Activated naive CD8-positive, alpha-beta T cell (primary cell): Measurements from ENCODE around the gene IGFL4.
A peak's percentile ranks its signal among the peaks of the same experiment; 100 is the strongest.

Experiments
- H3K27ac Mint-ChIP-seq: one replicate; pipeline ENCODE4 v1.8.0; 2021; ENCODE audit warnings: mixed read lengths
- H3K27me3 Mint-ChIP-seq: one replicate; pipeline ENCODE4 v1.8.0; 2021; ENCODE audit warnings: mixed read lengths
- H3K36me3 Mint-ChIP-seq: one replicate; pipeline ENCODE4 v1.8.0; 2021; ENCODE audit warnings: mixed read lengths
- H3K4me1 Mint-ChIP-seq: one replicate; pipeline ENCODE4 v1.8.0; 2021; ENCODE audit warnings: low read depth, mixed read lengths
- H3K4me3 Mint-ChIP-seq: one replicate; pipeline ENCODE4 v1.8.0; 2021; ENCODE audit warnings: mild to moderate bottlenecking, mixed read lengths
- H3K9me3 Mint-ChIP-seq: one replicate; pipeline ENCODE4 v1.8.0; 2021; ENCODE audit warnings: low read depth, mixed read lengths

IGFL4 gene

DNA sequence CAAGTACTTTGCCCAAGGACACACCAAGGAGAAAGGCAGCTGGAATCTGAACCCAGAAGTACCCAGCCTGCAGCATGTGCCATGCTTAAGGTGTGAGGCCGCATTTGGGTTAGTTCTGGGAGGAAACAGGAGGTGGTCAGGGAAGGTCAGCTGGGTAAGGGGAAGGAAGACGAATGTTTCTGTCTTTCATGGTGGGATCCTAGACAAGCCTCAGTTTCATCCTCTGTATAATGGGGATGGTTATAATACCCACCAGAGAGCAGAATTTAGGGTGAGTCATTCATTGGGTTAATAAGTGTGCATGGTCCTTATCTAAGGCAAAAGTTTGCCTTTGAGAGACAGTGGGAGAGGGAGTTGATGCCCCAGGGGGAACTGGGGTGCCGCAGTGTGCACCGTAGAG, 42.0 kb downstream of the IGFL4 start:
- Mint-ChIP-seq H3K4me1 (peaks cover 26% of the 10 kb centered on the region), H3K27me3 (no peaks in the 10 kb centered on the region), H3K9me3 (no peaks in the 10 kb centered on the region), H3K4me3 (no peak overlapping the region), H3K36me3 (peaks cover 6% of the 10 kb centered on the region), H3K27ac (no peak overlapping the region)

DNA sequence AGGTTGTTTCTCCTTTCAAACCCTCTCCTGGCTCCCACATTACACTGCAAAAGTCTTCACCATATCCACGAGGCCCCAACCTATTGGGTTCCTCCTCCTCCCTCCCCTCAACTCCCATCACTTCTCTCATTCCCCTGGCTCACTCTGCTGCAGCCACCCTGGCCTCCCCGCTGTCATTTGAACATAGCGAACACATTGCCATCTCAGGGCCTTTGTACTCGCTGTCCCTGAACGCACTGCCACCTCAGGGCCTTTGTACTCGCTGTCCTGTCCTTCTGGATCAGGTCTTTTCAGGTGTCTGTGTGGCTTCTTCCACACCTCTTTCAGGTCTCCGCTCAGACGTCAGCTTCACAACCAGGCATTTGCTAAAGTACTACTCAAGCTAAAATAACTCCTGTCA, 43.9 kb downstream of the IGFL4 start:
- Mint-ChIP-seq H3K27me3 (no peaks in the 10 kb centered on the region), H3K4me3 (no peak overlapping the region), H3K9me3 (no peaks in the 10 kb centered on the region), H3K27ac (peak overlapping the region; percentile 11), H3K36me3 (peaks cover 6% of the 10 kb centered on the region), H3K4me1 (peaks cover 26% of the 10 kb centered on the region)

DNA sequence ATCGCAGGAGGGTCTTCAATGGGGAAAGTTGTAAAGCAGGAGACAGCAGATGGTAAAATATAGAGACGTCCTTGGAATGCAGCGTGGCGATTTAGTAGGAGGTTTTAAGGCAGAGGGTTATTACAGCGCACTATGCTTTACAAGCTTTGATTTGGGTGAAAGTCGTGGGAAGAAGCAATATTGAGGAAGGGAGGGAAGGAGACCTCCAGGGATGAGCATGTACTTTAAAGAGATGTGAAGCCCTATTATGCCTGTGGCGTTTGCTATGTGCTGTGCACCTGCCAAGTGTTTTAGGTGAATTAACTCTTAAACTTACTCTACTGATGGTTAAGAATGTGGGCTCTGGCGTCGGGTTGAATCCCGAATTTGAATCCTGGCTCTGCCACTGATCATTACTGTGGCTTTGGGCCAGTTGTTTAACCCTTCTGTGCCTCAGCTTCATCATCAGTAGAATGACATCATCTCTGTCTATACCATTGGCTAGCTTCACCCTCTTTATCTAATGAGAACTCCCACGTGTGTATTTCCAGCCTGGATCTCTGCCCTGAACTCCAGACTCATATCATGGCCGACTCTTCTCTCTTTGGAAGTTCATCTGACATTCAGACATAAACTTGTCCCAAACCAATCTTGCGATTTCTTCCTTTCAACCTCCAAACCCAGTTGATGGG, 45.0 kb downstream of the IGFL4 start:
- Mint-ChIP-seq H3K4me3 (no peak overlapping the region), H3K27ac (no peak overlapping the region), H3K4me1 (peaks cover 22% of the 10 kb centered on the region), H3K36me3 (peaks cover 6% of the 10 kb centered on the region), H3K9me3 (no peaks in the 10 kb centered on the region), H3K27me3 (no peaks in the 10 kb centered on the region)

DNA sequence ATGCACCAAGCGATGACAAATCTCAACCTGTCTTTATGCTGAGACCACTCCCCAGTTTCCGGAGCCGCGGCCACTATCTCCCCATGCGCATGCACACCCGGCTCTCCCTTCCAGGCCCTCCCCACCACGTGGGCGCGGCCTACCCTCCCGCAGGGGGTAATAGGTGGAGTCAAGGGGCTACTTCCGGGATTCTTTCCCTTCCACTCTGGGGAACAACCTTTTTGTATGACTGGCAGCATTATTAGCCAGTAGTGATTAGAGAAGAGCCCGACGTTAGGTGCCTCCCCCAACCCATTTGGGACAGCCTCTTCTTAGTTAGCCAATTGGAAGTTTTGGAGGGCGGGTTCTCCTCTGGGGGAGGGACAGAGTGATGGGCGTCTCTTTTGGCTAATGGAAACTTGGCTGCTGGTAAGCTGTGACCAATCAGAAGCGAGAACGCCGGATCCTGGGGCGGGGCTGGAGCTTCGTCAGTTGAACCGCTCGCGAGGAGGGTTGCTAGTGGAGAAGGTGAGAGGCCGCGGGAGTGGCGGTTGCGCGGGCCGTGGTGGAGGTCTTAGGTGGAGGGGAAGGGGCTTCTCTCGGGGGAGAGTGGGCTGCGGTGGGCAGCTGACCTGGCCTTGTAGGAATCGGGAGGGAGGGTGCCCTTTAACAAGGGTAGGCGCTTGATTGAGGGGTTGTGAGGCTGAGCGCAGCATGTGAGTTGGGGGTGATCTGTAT, 45.6 kb downstream of the IGFL4 start, which contains the start of gene CCDC61:
TSS of gene CCDC61 (plus strand) at position 470 of the 717 bp plus-strand sequence. CDS start 7,552 bp downstream, outside the sequence.
- Mint-ChIP-seq H3K9me3 (no peaks in the 10 kb centered on the region), H3K4me3 (no peak within 1 kb of the TSS), H3K27me3 (peaks cover 4% of the 10 kb centered on the region), H3K27ac (no peak within 1 kb of the TSS), H3K4me1 (peaks cover 15% of the 10 kb centered on the region), H3K36me3 (peaks cover 6% of the 10 kb centered on the region)

DNA sequence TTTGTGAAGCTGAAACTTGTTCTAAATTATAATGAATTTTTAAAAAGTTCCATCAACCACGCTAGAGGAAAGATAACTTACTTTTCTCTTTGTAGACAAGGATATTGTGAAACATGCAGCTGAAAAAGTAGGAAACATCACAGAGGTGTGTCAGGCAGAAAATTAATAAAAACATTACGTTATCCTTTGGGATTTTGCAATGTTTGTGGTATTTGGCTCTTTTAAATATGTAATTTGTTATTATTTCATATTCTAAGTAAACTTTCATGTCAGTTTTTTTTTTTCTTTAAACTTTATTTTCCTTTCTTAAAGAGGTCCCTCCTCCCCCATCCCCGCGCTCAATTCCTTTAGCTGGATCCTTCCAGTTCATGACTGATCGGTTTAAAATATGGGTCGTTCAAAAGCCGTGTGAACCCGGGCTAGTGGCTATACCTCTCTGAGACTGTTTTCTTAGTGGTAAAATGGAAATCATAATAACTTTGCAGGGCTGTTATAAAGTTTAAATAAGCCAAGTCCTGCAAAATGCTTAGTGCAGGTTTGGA, 46.3 kb downstream of the IGFL4 start:
- H3K27ac Mint-ChIP-seq: no peak overlapping the region
- no peaks in the 10 kb centered on the region for H3K9me3 Mint-ChIP-seq
- H3K27me3 Mint-ChIP-seq: peaks cover 5% of the 10 kb centered on the region
- H3K36me3 Mint-ChIP-seq: peaks cover 6% of the 10 kb centered on the region
- H3K4me3 Mint-ChIP-seq: no peak overlapping the region
- peaks cover 10% of the 10 kb centered on the region for H3K4me1 Mint-ChIP-seq

DNA sequence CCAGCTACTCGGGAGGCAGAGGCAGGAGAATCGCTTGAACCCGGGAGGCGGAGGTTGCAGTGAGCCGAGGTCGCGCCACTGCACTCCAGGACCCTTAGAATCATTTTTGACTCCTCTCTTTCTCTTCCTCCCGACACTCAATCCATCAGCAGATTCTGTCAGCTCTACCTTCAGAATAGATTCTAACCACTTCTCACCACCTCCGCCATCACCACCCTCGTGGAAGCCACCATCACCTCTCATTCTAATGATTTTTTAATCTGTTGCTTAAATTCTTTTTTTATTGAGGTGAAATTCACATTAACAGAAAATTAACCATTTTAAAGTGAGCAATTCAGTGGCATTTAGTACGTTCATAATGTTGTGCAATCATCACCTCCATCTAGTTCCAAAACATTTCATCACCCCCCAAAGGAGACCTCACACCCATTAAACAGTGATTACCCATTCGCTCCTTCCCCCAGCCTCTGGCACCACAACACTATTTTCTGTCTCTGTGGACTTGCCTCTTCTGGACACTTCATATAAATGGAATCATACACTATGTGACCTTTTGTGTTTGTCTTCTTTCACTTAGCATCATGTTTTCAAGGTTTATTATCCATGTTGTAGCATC, 50.6 kb downstream of the IGFL4 start:
- no peaks in the 10 kb centered on the region for H3K9me3 Mint-ChIP-seq
- H3K36me3 Mint-ChIP-seq: no peaks in the 10 kb centered on the region
- H3K27me3 Mint-ChIP-seq: peaks cover 9% of the 10 kb centered on the region
- no peaks in the 10 kb centered on the region for H3K4me1 Mint-ChIP-seq
- H3K27ac Mint-ChIP-seq: no peak overlapping the region
- H3K4me3 Mint-ChIP-seq: no peak overlapping the region
